ENCODE measurements around the gene DECR2. TPM values are rescaled to one million over a fixed set of nuclear protein-coding genes. Genes with fewer than 3 reads are reported as not detected.
"Not testable (repeated sequence)": the region's sequence is repeated elsewhere in the genome, so short reads cannot be mapped to it uniquely, and the experiment has no call there.

Gene DECR2
- total and polyA plus RNA-seq, 7 donors = 15.0 to 39.1 (median 21.6) TPM

DNA sequence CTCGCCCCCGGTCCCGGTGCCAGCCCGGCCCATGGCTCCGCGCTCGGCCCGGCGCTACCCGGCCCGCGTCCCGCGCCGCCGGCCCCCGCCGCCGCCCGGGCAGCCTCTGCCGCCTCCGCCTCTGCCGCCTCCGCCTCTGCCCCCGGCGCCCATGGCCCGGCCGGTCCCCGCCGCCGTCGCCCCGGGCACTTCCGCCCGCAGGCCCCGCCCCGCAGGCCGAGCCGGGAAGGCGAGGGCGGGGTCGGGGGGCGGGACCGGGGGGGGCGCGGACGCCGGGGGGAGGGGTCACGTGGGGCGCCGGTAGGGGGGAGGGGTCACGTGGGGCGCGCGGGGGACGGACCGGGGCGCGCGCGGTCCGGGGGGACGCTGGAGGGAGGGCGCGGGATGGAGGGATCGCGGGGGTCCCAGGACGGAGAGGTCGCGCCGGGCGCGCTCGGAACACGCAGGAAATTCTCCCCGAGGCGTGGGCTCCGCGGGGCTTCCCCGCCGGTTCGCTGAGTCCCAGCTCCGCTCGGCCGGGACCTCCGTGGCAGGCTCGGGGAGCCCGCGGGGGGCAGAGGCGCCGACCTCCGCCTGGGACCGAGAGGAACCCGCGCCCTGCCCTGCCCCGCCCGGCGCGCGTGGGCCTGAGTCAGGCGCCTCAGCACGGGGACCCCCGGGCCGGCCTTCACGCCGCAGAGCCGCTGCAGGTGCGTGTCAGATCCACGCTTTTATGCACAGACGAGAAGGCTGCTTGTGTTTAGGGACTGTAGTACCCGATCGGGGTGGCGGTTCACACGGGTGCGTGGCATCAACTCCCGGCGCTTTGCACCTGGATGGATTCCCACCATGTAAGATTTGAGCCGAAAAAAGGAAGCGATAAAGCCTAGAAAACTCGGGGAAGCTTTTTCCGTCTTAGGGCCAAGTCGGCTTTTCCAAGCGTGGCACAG lies 19.6 kb upstream of the DECR2 start, which contains the start of gene PGAP6:
TSS of gene PGAP6 (minus strand) at position 190 of the 929 bp plus-strand sequence. CDS start at position 33, 157 bp downstream.
- Histone ChIP-seq H3K9me3 (no peaks in the 10 kb centered on the region), H3K4me1 (peaks cover 3 to 59% (median 41%) of the 10 kb centered on the region in 4 donors), H3K27me3 (no peaks in the 10 kb centered on the region), H3K36me3 (peaks cover 0 to 7% (median 4%) of the 10 kb centered on the region in 4 donors), H3K4me3 (peak within 1 kb of the TSS; percentile 76 to 99 (median 81)), H3K27ac (peak within 1 kb of the TSS; percentile 82 to 89 (median 86))
- WGBS, 2 donors = 1% methylated on average over 123 of the region's 123 CpGs
- TF ChIP-seq, protein P1, sequence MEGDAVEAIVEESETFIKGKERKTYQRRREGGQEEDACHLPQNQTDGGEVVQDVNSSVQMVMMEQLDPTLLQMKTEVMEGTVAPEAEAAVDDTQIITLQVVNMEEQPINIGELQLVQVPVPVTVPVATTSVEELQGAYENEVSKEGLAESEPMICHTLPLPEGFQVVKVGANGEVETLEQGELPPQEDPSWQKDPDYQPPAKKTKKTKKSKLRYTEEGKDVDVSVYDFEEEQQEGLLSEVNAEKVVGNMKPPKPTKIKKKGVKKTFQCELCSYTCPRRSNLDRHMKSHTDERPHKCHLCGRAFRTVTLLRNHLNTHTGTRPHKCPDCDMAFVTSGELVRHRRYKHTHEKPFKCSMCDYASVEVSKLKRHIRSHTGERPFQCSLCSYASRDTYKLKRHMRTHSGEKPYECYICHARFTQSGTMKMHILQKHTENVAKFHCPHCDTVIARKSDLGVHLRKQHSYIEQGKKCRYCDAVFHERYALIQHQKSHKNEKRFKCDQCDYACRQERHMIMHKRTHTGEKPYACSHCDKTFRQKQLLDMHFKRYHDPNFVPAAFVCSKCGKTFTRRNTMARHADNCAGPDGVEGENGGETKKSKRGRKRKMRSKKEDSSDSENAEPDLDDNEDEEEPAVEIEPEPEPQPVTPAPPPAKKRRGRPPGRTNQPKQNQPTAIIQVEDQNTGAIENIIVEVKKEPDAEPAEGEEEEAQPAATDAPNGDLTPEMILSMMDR (IDR thresholded peaks at IDR 0.05) = no peak
- no peak for TF ChIP-seq POLR2A (IDR thresholded peaks at IDR 0.05)
- TF ChIP-seq EP300 (IDR thresholded peaks at IDR 0.05) = no peak
- peak; percentile 32 to 83 (median 67) for TF ChIP-seq POLR2AphosphoS5 (IDR thresholded peaks at IDR 0.05)
- intact Hi-C loops (cut with DNase I) = loop anchor here (2.0 to 10.0 kb wide), 4 partner anchors 19 to 283 kb away; partner anchors contain the start of genes CAPN15, DECR2, RAB11FIP3 and RHOT2
- peak; percentile 83 for DNase-seq

DNA sequence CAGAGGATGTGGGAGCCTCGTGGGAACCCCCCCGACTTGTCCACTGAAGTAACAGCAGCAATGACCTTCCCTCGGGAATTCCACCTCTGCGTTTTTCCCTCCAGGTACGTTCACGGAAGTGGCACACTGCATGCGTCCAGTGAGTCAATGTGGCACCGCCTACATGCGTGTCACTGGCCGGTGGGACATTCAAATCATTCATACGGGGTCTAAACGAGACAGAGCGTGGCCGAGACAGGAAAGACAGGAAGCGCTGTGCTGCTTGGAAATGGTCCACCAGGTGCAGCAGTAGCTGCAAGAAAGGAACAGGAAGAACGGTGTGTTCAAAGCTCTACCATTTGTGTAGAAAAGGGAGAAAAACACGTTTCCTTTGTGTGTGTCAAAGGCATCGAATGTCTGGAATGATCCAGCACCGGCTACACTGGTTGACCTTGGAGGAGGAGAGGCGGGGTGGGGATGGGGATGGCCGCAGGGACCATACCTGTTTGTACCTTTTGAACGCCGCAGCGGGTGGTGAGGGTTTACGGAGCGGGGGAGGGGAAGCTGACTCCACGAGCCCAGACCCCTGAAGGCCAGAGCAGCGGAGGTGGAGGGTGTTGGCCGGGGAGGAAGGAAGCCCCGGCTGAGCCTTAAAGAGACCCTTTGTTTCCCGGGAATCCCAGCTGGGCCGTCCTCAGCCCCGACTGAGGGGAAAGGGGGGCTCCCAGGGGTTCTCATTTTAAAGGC lies 18.2 kb upstream of the DECR2 start:
- intact Hi-C loops (cut with DNase I) = loop anchor here (2.0 to 10.0 kb wide), 4 partner anchors 17 to 281 kb away; partner anchors contain the start of genes CAPN15, DECR2, RAB11FIP3 and RHOT2
- no peaks in the 10 kb centered on the region for H3K9me3 ChIP-seq
- H3K27ac ChIP-seq = peak overlapping the region; percentile 1 to 89 (median 70)
- H3K4me1 ChIP-seq = peaks cover 3 to 73% (median 50%) of the 10 kb centered on the region in 4 donors
- no peaks in the 10 kb centered on the region for H3K36me3 ChIP-seq
- no peaks in the 10 kb centered on the region for H3K27me3 ChIP-seq
- TF ChIP-seq POLR2AphosphoS5 (IDR thresholded peaks at IDR 0.05) = no peak
- no peak for TF ChIP-seq EP300 (IDR thresholded peaks at IDR 0.05)
- TF ChIP-seq POLR2A (IDR thresholded peaks at IDR 0.05) = no peak
- TF ChIP-seq, protein P1 (IDR thresholded peaks at IDR 0.05) = no peak
- 11 to 21% methylated on average over 33 of the region's 33 CpGs for WGBS, 2 donors
- DNase-seq = no peak
- peak overlapping the region in 2 of 4 donors; percentile 76 to 99 for H3K4me3 ChIP-seq

DNA sequence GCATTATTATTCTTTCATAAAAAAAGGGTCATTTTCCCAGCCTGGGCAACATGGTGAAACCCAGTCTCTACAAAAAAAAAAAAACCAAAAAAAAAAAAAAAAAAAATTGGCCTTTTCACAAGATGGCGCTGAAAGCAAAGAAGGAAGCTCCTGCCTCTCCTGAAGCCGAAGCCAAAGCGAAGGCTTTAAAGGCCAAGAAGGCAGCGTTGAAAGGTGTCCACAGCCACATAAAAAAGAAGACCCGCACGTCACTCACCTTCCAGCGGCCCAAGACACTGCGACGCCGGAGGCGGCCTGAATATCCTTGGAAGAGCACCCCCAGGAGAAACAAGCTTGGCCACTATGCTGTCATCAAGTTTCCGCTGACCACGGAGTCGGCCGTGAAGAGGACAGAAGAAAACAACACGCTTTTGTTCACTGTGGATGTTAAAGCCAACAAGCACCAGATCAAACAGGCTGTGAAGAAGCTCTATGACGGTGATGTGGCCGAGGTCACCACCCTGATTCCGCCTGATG lies 15.0 kb upstream of the DECR2 start:
- H3K27ac ChIP-seq = peak overlapping the region; percentile 38 to 87 (median 82)
- peaks cover 0 to 62% (median 38%) of the 10 kb centered on the region in 4 donors for H3K4me1 ChIP-seq
- no peak for TF ChIP-seq POLR2AphosphoS5 (IDR thresholded peaks at IDR 0.05)
- H3K4me3 ChIP-seq = no peak overlapping the region
- no peaks in the 10 kb centered on the region for H3K27me3 ChIP-seq
- no peaks in the 10 kb centered on the region for H3K36me3 ChIP-seq
- WGBS, 2 donors = 80 to 85% methylated on average over 19 of the region's 19 CpGs
- H3K9me3 ChIP-seq = no peaks in the 10 kb centered on the region
- DNase-seq = no peak
- intact Hi-C loops (cut with DNase I) = loop anchor here (10.0 kb wide), 1 partner anchor 278 kb away; the partner anchor contains the start of gene RHOT2

DNA sequence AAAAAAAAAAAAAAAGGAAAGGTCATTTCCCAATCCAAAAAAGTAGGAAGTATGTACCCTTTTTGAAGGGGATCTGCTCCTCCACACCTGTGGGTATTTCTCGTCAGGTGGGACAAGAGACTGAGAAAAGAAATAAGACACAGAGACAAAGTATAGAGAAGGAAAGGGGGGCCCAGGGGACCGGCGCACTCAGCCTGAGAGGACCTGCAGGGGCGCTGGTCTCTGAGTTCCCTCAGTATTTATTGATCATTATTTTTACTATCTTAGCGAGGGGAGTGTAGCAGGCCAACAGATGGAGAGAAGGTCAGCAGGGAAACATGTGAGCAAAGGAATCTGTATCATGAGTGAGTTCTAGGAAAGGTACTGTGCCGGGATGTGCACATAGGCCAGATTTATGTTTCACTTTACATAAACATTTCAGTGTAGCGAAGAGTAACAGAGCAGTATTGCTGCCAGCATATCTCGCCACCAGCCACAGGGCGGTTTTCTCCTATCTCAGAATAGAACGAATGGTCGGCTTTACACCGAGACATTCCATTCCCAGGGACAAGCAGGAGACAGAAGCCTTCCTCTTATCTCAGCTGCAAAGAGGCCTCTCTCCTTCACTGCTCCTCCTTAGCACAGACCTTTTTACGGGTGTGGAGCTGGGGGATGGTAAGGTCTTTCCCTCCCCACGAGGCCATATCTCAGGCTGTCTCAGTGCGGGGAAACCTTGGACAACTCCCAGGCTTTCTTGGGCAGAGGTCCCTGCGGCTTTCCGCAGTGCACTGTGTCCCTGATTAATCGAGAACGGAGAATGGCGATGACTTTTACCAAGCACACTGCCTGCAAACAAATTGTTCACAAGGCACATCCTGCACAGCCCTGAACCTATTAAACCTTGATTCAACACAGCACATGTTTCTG lies 13.7 kb upstream of the DECR2 start:
- DNase-seq, H3K36me3 ChIP-seq, H3K27me3 ChIP-seq, H3K9me3 ChIP-seq: not testable (repeated sequence)
- Histone ChIP-seq H3K4me3 (peak overlapping the region in 2 of 4 donors; percentile 9 to 20), H3K27ac (peak overlapping the region; percentile 22 to 87 (median 82)), H3K4me1 (peaks cover 0 to 56% (median 32%) of the 10 kb centered on the region in 4 donors)
- intact Hi-C loops (cut with DNase I) = loop anchor here (10.0 kb wide), 1 partner anchor 277 kb away; the partner anchor contains the start of gene RHOT2
- TF ChIP-seq EP300 (IDR thresholded peaks at IDR 0.05) (peak in 1 of 4 donors; percentile 16), POLR2AphosphoS5 (IDR thresholded peaks at IDR 0.05) (peak in 3 of 4 donors; percentile 59 to 73 (median 72))
- TF ChIP-seq, protein P1 (IDR thresholded peaks at IDR 0.05) = peak in 1 of 4 experiments; percentile 15
- 65 to 72% methylated on average over 20 of the region's 20 CpGs for WGBS, 2 donors

Measured in sigmoid colon (tissue), 7 donors.